DND-41 (cell line): ENCODE measurements around the gene TEAD1.

Experiments used
- CTCF ChIP-seq: IDR thresholded peaks from 2 replicates; pipeline ENCODE4 v1.5.1; 2012; ENCODE audit warnings: borderline replicate concordance, low read length, moderate library complexity, mild to moderate bottlenecking; ENCODE audit not compliant: poor library complexity, severe bottlenecking; ENCODE audit errors: extremely low read depth
- EZH2 ChIP-seq: IDR thresholded peaks from 3 replicates; pipeline ENCODE4 v1.6.1; 2012; ENCODE audit warnings: borderline replicate concordance, low read depth, mild to moderate bottlenecking, moderate library complexity, low read length, inconsistent platforms; ENCODE audit not compliant: severe bottlenecking

GRCh38 chr11:12712132-12712531 is 37.9 kb downstream of the TEAD1 start:
- TF ChIP-seq CTCF: no peak
- no peak for TF ChIP-seq EZH2
